Islet of Langerhans (tissue), 1 donor: ENCODE measurements around the gene ZNRF2.
"Not testable (repeated sequence)": the region's sequence is repeated elsewhere in the genome, so short reads cannot be mapped to it uniquely, and the experiment has no call there.

ENCODE experiments used
- FAIRE-seq: peaks from one replicate; lab custom pipeline; 2011; peaks lifted over from hg19 to GRCh38; lab: Jason Lieb, UNC

ZNRF2 gene

DNA sequence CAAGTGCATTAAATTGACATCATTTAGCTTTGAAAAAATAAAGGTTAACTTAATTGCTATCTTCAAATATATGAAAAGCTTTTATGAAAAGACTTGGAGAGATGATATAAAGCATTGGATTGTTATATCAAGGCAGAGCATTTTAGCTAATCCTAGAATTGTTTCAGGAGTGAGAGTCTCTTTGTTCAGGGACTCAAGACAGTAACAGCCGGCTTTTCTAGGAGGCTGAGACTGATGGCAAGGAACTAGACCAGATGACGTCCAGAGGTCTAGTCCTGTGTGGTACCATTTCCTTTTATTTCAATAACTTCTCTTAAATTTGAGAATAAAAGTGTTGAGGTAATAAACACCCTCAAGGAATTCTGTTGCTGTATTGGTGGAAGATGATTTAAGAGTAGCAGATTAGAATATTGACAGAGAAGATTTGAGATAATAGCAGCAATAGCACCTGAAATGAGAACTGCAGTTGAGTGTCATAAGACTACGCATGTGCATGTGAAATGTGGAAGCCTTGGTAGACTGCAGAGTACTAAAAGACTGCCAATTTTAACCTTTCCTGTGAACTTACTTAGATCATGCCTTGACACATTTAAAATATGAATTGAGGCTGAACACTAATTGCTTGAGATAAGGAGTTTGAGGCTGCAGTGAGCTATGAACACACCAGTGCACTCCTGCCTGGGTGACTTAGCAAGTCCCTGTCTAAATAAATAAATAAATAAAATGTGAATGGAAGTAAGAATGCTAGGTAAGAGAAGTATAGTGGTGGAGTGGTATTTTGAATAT is 79.6 kb downstream of the ZNRF2 start:
- no peak for FAIRE-seq

DNA sequence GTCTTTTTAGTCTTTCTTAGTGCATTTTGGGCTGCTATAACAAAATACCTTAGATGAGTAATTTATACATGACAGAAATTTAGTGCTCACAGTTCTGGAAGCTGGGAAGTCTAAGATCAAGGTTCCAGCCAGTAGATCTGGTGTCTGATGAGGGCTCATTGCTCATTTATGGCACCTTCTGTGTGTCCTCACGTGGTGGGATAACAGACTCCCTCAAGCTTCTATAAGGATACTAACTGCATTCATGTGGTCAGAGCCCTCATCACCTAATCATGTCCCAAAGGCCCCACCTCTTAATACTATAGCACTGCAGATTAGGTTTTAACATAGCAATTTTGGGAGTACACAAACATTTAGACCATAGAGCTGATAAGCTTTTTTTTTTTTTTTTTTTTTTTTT is 80.4 kb downstream of the ZNRF2 start:
- FAIRE-seq, result no peak

DNA sequence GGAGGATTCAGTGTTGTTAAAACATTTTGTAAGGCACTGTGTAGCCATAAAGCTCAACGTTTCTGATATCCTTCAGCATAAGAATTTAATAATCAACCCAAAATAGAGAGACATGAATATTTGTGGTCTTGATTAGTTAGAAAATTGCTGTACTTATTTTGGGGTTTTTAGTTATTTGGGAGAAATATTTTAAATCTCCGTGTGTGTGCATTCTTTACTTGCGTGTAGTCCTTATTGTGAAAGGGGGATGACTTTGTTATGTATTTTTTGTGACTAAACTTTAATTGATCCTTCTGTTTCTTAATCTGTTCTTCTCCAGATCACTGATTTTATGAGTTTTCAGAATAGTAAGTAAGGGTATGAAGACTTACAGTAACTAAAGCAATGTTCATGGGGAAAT is 81.2 kb downstream of the ZNRF2 start:
- FAIRE-seq, result no peak

DNA sequence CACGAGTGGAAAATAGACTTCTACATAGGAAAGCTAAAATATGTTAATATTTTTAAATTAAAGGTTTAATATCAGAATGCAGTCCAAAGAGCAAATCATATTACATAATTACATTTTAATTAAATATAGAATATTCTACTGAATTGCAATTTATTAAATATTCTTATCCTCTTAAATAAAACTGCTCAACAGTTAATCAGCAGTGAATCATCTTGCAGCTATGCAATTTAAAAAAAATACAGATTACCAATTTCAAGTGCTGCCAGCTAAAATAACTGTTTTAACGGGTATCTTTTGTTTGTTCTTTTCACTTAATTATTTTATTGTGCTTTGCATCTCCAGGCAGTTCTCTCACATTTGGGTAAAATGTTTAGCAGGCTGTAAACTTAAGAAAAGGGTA is 82.2 kb downstream of the ZNRF2 start:
- peak; percentile 38 for FAIRE-seq

DNA sequence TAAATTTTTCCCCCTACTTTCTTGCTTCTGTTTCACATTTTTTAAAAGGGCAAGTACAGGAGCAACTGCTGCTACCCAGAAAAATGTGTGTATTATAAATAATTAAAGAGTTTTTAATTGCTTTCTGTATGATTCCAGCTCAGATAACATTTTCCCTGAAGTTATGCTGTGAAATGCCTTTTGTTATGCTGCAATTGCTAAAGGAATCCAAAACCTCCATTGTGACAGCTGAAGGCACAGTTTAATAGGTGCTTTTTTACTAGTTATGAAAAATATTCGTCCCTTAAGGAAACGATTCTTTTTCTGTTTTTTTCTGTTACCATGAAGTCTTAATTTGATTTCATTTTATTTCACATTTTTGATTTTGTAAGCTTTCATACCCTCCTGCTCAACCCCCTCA is 83.2 kb downstream of the ZNRF2 start:
- no peak for FAIRE-seq

DNA sequence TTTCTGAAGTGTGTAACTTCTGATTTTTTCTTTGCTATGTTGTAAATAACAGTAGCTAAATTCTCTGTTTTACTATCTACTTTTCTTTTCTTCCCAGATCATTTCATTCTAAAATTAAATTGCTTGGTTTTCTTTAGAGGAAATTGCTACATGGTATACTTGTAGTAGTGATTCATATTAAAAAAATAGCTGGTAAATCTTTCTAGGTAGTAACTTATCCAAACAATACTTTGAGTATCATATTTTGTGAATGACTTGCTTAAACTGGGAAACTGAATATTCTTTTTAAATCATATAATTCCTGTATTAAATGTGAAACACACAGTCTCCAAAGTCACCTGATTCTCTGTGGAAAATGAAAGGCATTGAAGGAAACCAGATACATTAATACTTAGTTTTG is 85.5 kb downstream of the ZNRF2 start:
- FAIRE-seq, result peak; percentile 77

DNA sequence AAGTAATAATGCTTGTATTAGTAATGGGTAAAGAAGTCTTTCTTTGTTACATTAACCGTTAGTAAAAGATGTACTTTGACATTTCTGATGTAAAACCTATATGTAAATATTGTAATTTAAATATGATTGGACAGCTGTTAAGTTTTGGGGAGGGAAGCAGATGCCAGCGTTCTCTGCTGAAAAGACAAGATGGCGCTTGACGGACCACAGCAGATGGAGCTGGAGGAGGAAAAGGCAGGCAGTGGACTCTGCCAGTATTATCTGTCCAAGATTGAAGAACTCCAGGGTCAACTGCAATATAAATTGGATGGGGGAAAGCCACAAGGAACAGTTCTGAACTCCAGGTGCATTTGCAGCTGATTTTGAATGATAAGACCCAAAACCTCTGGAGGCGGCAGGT is 86.9 kb downstream of the ZNRF2 start:
- no peak for FAIRE-seq

DNA sequence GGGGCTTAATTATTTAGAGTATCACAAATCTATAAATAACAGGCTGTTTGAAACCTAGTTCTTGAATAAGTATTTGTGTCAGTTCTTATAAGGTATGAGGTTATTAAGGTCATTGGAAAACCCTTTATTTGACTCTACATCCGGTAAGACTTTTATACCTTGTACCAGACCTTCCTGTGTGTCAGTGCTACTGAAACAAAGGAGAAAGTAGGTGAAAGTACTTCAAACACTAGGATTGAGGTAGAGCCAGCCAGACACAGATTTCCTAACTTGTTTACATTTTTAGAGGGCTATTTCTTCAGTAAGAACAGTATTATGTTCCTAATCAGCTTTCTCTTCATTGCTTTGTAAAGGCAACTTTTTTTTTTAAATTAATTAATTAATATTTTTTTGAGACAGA is 93.9 kb downstream of the ZNRF2 start:
- FAIRE-seq, result no peak

DNA sequence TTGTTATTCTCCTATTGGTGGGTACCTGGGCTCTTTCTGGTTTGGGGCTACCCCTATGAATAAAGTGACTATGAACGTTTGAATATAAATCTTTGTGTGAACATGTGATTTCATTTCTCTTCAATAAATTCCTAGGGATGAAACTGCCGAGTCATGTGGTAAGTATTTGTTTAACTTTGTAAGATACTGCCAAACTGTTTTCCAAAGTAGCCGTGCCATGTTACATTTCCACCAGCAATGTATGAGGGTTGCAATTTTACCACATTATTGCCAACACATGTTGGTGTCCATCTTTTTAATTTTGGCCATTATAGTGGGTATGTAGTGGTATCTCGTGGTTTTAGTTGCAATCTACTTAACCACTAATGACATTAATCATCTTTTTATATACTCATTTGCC is 94.7 kb downstream of the ZNRF2 start:
- FAIRE-seq, result no peak

DNA sequence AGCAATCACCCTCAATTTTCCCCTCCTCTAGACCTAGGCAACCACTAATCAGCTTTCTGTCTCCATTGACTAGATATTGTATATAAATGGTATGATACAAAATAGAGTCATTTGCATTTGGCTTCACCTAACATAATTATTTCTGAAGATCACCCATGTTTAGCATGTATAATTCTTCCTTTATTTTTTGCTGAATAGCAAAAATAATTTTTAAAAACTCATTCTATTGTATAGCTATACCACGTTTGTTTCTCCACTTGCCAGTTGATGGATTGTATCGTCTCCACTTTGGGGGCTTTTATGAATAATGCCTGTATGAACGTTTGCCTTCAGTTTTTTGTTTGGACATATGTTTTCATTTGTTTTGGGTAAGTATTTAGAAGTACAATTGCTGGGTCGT is 95.3 kb downstream of the ZNRF2 start:
- FAIRE-seq, result no peak

DNA sequence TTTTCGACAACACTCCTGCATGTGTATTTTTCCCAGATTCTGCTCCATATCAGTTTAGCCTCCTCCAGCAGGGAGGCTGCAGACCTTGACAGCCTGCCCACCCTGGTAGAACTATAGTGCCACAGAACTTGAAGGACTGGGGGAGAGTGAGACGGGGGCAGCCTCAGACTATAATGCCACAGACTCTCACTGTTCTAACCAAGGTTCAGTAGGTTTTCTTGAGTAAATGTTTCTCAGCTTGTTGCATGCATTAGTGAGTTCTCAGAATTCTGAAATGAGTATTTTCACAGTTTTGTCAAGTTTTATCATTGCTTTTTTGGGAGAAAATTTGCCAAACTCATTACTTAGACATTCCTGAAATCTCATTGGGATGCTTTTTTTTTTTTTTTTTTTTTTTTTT is 95.9 kb downstream of the ZNRF2 start:
- FAIRE-seq, result no peak

DNA sequence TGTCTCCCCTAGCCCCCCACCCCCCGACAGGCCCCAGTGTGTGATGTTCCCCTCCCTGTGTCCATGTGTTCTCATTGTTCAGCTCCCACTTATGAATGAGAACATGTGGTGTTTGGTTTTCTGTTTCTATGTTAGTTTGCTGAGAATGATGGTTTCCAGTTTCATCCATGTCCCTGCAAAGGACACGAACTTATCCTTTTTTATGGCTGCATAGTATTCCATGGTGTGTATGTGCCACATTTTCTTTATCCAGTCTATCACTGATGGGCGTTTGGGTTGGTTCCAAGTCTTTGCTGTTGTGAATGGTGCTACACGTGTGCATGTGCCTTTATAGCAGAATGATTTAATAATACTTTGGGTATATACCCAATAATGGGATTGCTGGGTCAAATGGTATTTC is 96.4 kb downstream of the ZNRF2 start:
- FAIRE-seq, result not testable (repeated sequence)

DNA sequence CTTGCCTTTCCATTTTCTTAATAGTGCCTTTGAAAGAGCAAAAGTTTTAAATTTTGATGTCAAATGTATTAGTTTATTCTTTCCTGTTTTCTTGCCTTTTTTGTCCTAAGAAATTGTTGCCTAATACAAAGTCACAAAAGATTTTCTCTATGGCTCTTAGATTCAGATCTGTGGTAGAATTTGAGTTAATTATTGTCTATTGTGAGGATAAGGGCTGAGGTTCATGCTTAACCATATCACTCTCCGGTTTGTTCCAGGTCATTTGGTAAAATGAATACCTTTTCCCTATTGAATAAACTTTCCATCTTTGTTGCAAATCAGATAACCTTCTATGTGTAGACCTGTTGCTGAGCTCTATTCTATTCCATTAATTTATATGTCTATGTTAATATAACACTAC is 98.2 kb downstream of the ZNRF2 start:
- no peak for FAIRE-seq

DNA sequence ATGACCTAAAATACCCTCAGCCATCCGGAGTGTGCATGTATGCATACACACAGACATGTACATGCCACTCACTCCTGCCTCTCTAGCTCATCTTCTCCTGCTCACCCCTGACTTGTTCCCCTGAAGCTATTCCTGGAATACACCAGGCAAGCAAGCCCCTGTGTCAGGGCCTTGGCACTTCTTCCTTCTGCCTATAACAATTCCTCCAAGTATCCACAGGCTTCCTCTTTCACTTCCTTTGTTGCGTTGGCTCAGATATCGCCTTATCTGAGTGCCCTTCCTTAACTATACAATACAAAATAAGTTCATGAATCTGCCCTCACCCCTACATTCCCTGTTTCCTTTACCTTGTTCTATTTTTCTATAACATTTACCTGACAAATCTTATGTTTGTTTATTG is 105.4 kb downstream of the ZNRF2 start:
- no peak for FAIRE-seq

DNA sequence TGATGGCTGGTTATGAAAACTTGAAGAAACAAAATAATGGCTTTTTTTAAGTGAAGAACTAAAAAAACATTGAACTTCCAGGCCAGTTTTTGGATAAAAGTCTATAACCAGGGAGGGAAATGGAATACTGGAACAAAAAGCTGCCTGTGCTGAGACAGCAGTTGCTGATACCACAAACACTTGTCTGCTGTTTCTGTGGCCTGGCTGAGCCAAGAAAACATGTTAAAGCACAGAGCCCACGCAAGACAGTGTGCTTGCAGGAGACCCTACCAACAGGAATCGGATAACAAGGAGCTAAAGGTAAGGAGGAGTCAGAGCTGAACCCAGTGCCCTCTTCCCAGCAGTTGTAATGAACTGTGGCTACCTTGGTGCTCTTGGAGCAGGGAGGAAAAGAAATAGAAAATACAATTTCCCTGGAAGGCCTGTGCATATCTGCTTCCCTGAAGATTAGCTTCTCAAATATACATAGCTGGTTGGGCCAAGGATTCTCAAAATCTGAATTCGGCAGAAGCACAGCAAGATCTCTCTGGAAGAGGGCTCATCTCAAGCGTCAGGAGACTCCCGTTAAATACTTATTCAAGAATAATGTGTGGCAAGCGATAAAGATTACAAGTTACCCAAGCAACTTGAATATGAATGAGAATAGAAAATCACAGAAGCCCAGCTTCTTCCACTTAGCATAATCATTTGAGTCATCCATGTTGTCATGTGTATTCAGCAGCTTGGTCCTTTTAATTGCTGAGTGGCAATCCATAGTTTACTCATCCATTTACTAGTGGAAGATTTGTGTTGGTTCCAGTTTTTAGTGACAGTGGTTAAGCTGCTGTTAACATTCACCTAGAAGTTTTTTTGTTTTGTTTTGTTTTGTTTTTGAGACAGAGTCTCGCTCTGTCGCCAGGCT is 106.6 kb downstream of the ZNRF2 start:
- peak; percentile 94 for FAIRE-seq

DNA sequence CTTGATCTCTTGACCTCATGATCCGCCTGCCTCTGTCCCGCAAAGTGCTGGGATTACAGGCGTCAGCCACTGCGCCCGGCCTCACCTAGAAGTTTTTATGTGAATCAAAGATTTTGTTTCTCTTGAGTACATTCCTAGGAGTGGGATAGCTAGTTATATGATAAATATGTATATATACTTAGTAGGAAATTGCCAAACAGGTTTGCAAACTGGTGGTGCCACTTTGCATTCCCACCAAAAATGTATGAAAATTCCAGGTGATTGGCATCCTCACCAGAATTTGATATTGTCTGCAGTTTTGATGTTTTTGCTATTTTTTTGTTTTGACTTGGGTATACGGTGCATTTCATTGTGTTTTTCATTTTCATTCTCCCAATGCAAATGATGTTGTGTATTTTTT is 107.4 kb downstream of the ZNRF2 start:
- no peak for FAIRE-seq

DNA sequence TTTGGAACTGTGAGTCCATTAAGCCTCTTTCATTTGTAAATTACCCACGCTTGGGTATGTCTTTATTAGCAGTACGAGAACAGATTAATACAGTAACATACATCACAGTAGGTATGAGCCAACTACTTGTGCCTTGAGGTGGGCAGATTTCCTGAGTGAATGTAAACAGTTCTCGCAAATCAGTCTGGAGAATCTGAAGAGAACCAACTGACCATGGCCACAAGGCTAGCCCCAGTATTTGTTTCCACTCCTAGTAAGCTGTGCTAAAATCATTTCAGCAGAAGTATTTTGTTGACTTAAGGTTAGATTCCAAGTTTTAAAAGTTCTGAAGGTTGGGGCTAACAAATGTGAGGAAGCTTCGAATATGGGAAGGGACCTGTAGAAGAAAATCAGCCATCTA is 111.3 kb downstream of the ZNRF2 start:
- FAIRE-seq, result no peak

DNA sequence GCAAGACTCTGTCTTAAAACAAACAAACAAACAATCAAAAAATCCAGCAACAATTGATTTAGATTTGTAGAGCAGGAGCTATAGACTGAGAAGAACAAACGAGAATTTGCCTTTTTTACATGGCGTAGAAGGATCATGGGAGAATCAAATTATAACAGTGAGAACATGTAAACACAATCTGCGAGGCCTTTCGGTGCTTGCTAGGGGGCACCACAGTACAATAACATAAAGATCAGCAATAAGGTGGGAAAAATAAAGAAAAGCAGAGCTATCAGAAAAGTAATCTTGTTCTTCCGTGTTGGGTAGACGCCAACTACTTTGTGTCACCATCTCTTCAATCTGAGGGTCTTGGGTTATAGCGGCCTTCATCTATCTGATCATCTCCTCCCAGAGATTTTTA is 112.0 kb downstream of the ZNRF2 start:
- no peak for FAIRE-seq

DNA sequence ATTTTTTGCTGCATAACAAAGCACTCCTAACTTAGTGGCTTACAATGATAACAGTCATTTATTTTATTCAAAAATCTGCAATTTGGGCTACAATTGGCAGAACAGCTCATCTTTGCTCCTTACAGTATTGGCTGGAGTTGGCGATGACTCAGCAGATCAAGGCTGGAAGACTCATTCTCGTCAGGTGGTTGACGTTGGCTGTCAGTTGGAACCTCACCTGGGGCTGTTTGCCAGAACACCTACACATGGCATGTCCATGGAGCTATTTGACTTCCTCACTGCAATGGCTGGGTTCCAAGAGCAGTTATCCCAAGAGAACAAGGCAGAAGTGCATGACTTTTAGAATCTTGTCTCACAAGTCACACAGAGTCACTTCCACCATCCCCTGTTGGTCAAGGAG is 119.1 kb downstream of the ZNRF2 start:
- no peak for FAIRE-seq

DNA sequence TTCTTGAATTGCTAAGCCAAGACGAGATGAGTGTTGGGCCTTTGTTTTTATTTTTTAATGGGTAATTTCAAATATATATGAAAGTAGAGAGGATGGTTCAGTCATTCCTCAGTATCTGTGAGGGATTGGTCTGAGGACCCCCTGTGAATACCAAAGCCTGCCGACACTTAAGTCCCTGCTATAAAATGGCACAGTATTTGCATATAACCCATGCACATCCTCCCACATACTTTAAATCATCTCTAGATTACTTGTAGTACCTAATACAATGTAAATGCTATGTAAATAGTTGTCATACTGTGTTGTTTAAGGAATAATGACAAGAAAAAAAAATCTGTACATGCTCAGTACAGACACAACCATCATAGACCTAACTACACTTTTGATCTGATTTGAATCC is 120.8 kb downstream of the ZNRF2 start:
- no peak for FAIRE-seq

DNA sequence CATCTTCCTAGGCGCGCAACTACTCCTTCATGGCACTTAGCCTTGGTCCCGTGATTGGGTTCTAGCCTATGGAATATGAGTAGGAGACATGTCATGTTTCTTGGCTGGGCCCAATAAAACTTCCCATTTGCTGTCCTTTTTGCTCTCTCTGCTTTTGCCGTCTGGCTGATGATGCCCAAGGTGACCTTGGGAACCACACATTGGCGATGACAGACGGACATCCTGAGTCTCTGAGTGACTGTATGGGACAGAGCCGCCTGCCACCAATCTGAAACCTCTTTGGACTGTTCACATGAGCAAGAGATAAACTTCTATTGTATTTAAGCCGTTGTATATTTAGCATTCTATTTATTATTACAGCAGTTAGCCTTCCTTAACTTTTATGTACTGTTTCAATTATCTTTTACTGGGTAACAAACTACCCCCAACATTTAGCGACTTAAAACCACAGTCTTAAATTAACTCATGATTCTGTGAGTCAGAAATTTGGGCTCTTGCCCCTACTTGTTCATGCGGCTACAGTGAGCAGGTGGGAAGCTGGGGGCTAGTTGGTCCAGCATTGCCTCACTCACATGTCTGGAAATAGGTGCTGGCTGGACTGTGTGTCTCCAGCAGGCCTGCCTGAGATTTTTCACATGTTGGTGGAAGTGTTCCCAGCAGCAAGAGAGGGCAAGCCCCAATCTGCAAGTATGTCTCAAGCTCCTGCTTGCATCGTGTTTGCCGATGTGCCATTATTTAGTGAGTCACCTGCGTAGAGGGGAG is 122.4 kb downstream of the ZNRF2 start:
- FAIRE-seq, result no peak

DNA sequence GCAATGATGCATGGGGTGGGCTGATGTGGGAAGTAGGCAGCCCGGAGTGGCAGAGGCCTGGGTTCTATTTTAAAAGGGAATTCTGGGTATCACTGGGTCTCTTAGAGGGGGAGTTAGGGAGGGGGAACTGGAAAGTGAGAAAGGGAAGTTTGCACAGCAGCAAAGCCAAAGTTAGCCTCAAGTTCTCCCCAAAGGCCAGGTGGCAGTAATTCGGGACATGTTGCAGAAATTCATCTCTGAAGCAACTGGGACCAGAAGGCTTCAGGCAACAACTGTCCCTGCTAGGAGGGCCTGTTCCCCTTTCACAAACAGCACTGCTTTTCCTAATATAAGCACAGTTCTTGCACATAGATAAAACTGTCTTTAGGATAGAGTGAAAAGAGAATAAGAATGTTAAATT is 126.8 kb downstream of the ZNRF2 start:
- no peak for FAIRE-seq

DNA sequence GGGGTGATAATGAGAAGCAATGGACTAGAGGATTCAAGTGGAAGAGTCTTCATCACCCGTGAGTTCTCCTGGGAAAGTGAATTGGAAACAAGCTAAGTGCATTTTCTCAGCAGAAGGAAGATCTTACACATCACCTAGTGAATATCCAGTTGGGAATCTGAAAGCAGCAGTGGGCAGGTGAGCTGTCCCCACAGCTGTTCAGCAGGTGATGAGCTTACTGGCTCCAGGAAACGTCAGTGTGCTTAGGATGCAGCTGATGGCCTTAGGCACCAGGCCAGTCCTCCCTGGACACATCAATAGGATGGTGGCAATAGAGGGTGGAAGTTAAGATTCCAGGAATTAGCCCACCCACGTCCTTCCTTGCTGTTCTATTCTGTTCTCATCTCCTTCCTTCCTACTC is 127.5 kb downstream of the ZNRF2 start:
- no peak for FAIRE-seq
